Astrocyte (in vitro differentiated cells and primary cell): Measurements from ENCODE around the gene NIPSNAP2.

ENCODE experiments used
- CTCF ChIP-seq: IDR thresholded peaks from 2 replicates; pipeline ENCODE4 v1.5.1; 2011; ENCODE audit warnings: low read depth, mild to moderate bottlenecking, inconsistent platforms, low read length, moderate library complexity; ENCODE audit not compliant: insufficient read depth
- EZH2 ChIP-seq: IDR thresholded peaks from 2 replicates; pipeline ENCODE4 v1.6.1; 2012; ENCODE audit warnings: mild to moderate bottlenecking, low read length, inconsistent platforms; ENCODE audit not compliant: insufficient read depth

- TF ChIP-seq CTCF (no peak), EZH2 (no peak)
Measured at GRCh38 chr7:55931421-55932151, 32.8 kb upstream of the NIPSNAP2 start.
